Measurements from ENCODE around the gene KRTAP25-1. TPM values are rescaled to one million over a fixed set of nuclear protein-coding genes. Genes with fewer than 3 reads are reported as not detected.

Gene KRTAP25-1
- polyA plus RNA-seq, 3 donors = not detected

DNA sequence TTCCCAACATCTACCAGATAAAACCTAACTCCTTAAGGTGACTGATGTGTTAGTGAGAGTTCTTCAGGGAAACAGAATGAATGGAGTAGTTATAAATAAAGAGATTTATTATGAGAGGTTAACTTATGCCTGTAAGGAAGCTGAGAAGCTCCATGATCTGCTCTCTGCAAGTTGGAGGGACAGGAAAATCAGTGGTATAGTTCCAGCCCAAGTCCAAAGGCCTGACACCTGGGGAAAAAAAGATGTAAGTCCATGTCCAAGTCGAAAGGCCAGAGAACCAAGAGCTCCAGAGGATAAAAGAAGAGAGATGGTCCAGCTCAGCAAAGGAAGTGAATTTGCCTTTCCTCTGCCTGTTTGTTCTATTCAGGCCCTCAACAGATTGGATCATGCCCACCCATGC lies 33.6 kb downstream of the KRTAP25-1 start:
- Histone ChIP-seq H3K4me3 (replicated peaks in 1 of 3; ENCODE audit: low read depth in 2 of 3, low read length in 3 of 3) (no peak overlapping the region), H3K4me1 (ENCODE audit: control insufficient read depth in 1 of 2, insufficient read depth in 2 of 2, low read length in 2 of 2) (no peaks in the 10 kb centered on the region), H4K20me1 (ENCODE audit: insufficient read depth, low read length) (no peaks in the 10 kb centered on the region), H3K36me3 (replicated peaks in 1 of 2; ENCODE audit: control insufficient read depth in 1 of 2, insufficient read depth in 2 of 2, low read length in 2 of 2) (no peaks in the 10 kb centered on the region), H2AFZ (ENCODE audit: insufficient read depth, low read depth, low read length, poor library complexity, severe bottlenecking) (no peak overlapping the region), H3K79me2 (ENCODE audit: insufficient read depth, low read length) (no peaks in the 10 kb centered on the region), H3K9ac (ENCODE audit: insufficient read depth, low read length, poor library complexity, severe bottlenecking) (no peak overlapping the region), H3K27me3 (ENCODE audit: control insufficient read depth in 2 of 2, insufficient read depth in 2 of 2, low read length in 2 of 2) (no peaks in the 10 kb centered on the region), H3K4me2 (replicated peaks; ENCODE audit: extremely low read depth, low read length, poor library complexity, severe bottlenecking) (no peak overlapping the region), H3K9me3 (replicated peaks in 1 of 2; ENCODE audit: control insufficient read depth in 1 of 2, insufficient read depth in 1 of 2, low read length in 2 of 2) (no peaks in the 10 kb centered on the region), H3K27ac (ENCODE audit: low read depth in 1 of 2, low read length in 2 of 2) (no peak overlapping the region)
- intact Hi-C loops (cut with micrococcal nuclease) = no loop called here
- no peaks in the 10 kb centered on the region for H3K4me1 Mint-ChIP-seq
- H3K36me3 Mint-ChIP-seq = no peaks in the 10 kb centered on the region
- no peak overlapping the region for H3K27ac Mint-ChIP-seq
- no peak for DNase-seq
- TF ChIP-seq, protein P1, sequence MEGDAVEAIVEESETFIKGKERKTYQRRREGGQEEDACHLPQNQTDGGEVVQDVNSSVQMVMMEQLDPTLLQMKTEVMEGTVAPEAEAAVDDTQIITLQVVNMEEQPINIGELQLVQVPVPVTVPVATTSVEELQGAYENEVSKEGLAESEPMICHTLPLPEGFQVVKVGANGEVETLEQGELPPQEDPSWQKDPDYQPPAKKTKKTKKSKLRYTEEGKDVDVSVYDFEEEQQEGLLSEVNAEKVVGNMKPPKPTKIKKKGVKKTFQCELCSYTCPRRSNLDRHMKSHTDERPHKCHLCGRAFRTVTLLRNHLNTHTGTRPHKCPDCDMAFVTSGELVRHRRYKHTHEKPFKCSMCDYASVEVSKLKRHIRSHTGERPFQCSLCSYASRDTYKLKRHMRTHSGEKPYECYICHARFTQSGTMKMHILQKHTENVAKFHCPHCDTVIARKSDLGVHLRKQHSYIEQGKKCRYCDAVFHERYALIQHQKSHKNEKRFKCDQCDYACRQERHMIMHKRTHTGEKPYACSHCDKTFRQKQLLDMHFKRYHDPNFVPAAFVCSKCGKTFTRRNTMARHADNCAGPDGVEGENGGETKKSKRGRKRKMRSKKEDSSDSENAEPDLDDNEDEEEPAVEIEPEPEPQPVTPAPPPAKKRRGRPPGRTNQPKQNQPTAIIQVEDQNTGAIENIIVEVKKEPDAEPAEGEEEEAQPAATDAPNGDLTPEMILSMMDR (IDR thresholded peaks at IDR 0.05) = no peak
- 57% methylated on average over 1 of the region's 1 CpG for WGBS (ENCODE audit: insufficient coverage)
- peaks cover 0 to 3% (median 0%) of the 10 kb centered on the region in 7 donors for H3K9me3 Mint-ChIP-seq
- peaks cover 0 to 2% (median 0%) of the 10 kb centered on the region in 3 donors for H3K27me3 Mint-ChIP-seq (ENCODE audit: low read depth in 3 of 3)
- no peak overlapping the region for H3K4me3 Mint-ChIP-seq

- TF ChIP-seq, protein P1 (IDR thresholded peaks at IDR 0.05) = no peak
- no peak overlapping the region for H3K4me3 Mint-ChIP-seq
- no peaks in the 10 kb centered on the region for H3K27me3 Mint-ChIP-seq (ENCODE audit: low read depth in 3 of 3)
- no peak overlapping the region for H3K27ac Mint-ChIP-seq
- no peak overlapping the region for H3K4me2 ChIP-seq (replicated peaks; ENCODE audit: extremely low read depth, low read length, poor library complexity, severe bottlenecking)
- DNase-seq = no peak
- H3K4me1 ChIP-seq (ENCODE audit: control insufficient read depth in 1 of 2, insufficient read depth in 2 of 2, low read length in 2 of 2) = no peaks in the 10 kb centered on the region
- H3K36me3 ChIP-seq (replicated peaks in 1 of 2; ENCODE audit: control insufficient read depth in 1 of 2, insufficient read depth in 2 of 2, low read length in 2 of 2) = no peaks in the 10 kb centered on the region
- no peaks in the 10 kb centered on the region for H3K27me3 ChIP-seq (ENCODE audit: control insufficient read depth in 2 of 2, insufficient read depth in 2 of 2, low read length in 2 of 2)
- no peak overlapping the region for H2AFZ ChIP-seq (ENCODE audit: insufficient read depth, low read depth, low read length, poor library complexity, severe bottlenecking)
- H3K79me2 ChIP-seq (ENCODE audit: insufficient read depth, low read length) = no peaks in the 10 kb centered on the region
- no peaks in the 10 kb centered on the region for H3K9me3 ChIP-seq (replicated peaks in 1 of 2; ENCODE audit: control insufficient read depth in 1 of 2, insufficient read depth in 1 of 2, low read length in 2 of 2)
- no peak overlapping the region for H3K4me3 ChIP-seq (replicated peaks in 1 of 3; ENCODE audit: low read depth in 2 of 3, low read length in 3 of 3)
- no CpG with 5 or more reads among the region's 1 CpG for WGBS (ENCODE audit: insufficient coverage)
- no peaks in the 10 kb centered on the region for H3K36me3 Mint-ChIP-seq
- no peak overlapping the region for H3K9ac ChIP-seq (ENCODE audit: insufficient read depth, low read length, poor library complexity, severe bottlenecking)
- H3K9me3 Mint-ChIP-seq = peaks cover 0 to 6% (median 0%) of the 10 kb centered on the region in 7 donors
- H3K27ac ChIP-seq (ENCODE audit: low read depth in 1 of 2, low read length in 2 of 2) = no peak overlapping the region
- H3K4me1 Mint-ChIP-seq = no peaks in the 10 kb centered on the region
- H4K20me1 ChIP-seq (ENCODE audit: insufficient read depth, low read length) = no peaks in the 10 kb centered on the region
- intact Hi-C loops (cut with micrococcal nuclease) = no loop called here
Measured at GRCh38 chr21:30251781-30252180, 37.5 kb downstream of the KRTAP25-1 start.

Measured in CD14-positive monocyte (primary cell).